SK-N-MC (cell line): ENCODE data around the gene SEMA5A.

Experiments
- EZH2 ChIP-seq: fragments of 200-600 bp; sonication (generic); IDR thresholded peaks from one replicate; pipeline ENCODE4 v1.6.1; 2017; ENCODE audit warnings: antibody characterized with exemption
- FOXP2 ChIP-seq: optimal IDR thresholded peaks from 2 replicates; pipeline ENCODE3; 2011; ENCODE audit warnings: mild to moderate bottlenecking, moderate library complexity; ENCODE audit not compliant: insufficient read depth; ENCODE audit errors: extremely low read length, control extremely low read depth
- POLR2AphosphoS5 ChIP-seq: IDR thresholded peaks from 2 replicates; pipeline ENCODE4 v1.6.1; 2012; ENCODE audit warnings: mild to moderate bottlenecking, low read depth, low read length, borderline replicate concordance

GRCh38 chr5:9244417-9244816 is 301.5 kb downstream of the SEMA5A start:
- TF ChIP-seq EZH2: no peak
- TF ChIP-seq POLR2AphosphoS5: no peak
- TF ChIP-seq FOXP2: no peak
